ENCODE measurements around the gene ZNF853.

- TF ChIP-seq ARNT (IDR thresholded peaks at IDR 0.05) (no peak), FOXK2 (IDR thresholded peaks at IDR 0.05) (no peak), LEF1 (IDR thresholded peaks at IDR 0.05; ENCODE audit: borderline replicate concordance) (no peak), FOXM1 (IDR thresholded peaks at IDR 0.05; ENCODE audit: borderline replicate concordance) (no peak), ELF4 (IDR thresholded peaks at IDR 0.05) (no peak)
These were observed 6.1 kb downstream of the ZNF853 start for GRCh38 chr7:6621195-6622133.

All from HEK293T (cell line).